ENCODE measurements around the gene ELFN1. TPM values are rescaled to one million over a fixed set of nuclear protein-coding genes. Genes with fewer than 3 reads are reported as not detected.

The ELFN1 gene
- total and polyA plus RNA-seq, 2 donors (not counting 3 experiments of a cell fraction or from before 2014, with no cell fraction given) = 0.37 to 1.0 TPM

DNA sequence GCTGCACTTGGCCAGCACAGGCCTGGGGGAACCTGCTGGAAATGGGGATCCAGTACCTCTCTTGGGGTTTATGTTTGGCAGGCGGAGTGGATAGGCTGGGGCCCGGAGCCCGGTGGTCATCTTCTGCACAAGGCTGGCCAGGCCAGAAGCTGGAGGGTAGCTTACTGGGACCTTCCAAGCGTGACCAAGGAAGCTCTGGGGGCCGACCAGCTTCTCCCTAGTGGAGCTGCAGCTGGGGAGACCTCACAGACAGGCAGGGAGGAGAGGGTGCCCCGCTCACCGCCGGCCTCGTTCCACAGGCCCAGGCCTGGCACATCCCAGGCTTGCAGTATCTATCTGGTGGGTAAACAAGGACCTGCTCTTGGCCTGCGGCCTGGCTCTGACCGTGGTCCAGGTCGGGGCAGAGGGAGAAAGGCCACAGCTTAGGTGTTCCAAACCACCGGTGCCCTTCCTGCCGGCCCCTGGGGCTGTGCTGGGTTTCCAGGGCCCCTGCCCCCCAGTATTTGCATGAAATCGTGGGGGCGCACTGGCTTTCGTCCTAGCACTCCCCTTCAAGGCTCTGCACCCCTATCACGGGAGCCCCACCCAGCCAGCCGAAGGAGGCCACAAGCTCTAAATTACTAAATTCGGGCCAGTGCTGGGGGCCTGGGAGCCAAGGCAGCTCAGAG lies 1.5 kb upstream of the ELFN1 start:
- Histone ChIP-seq H3K27ac (ENCODE audit: insufficient read depth, low read depth, low read length) (no peak overlapping the region), H3K9me3 (replicated peaks; ENCODE audit: control insufficient read depth, insufficient read depth, low read length) (no peaks in the 10 kb centered on the region), H3K4me2 (ENCODE audit: insufficient read depth, low read length) (no peak overlapping the region), H4K20me1 (replicated peaks; ENCODE audit: control insufficient read depth, extremely low read depth, insufficient read depth, low read length) (no peaks in the 10 kb centered on the region), H2AFZ (ENCODE audit: low read depth, low read length) (no peak overlapping the region), H3K27me3 (ENCODE audit: control insufficient read depth in 2 of 2, insufficient read depth in 2 of 2, low read length in 2 of 2) (peaks cover 26 to 44% of the 10 kb centered on the region in 2 experiments), H3K79me2 (ENCODE audit: control insufficient read depth, insufficient read depth, low read length) (no peaks in the 10 kb centered on the region), H3K4me3 (replicated peaks in 1 of 3; ENCODE audit: insufficient read depth in 1 of 3, low read depth in 1 of 3, low read length in 3 of 3) (no peak overlapping the region), H3K9ac (replicated peaks; ENCODE audit: extremely low read depth, insufficient read depth, low read length) (no peak overlapping the region), H3K4me1 (ENCODE audit: control insufficient read depth, extremely low read depth, insufficient read depth, low read length) (peaks cover 3% of the 10 kb centered on the region), H3K36me3 (ENCODE audit: control insufficient read depth in 2 of 2, extremely low read depth in 1 of 2, insufficient read depth in 2 of 2, low read length in 2 of 2) (no peaks in the 10 kb centered on the region), H3K9me1 (replicated peaks; ENCODE audit: control insufficient read depth, extremely low read depth, insufficient read depth, low read length) (no peaks in the 10 kb centered on the region)
- CTCF ChIA-PET = interaction anchor here (0.6 to 2.2 kb wide), 2 partner anchors 541 to 830 kb away, joined by 3 to 11 read pairs; no protein-coding TSS in a partner anchor
- intact Hi-C loops (cut with micrococcal nuclease) (loop anchor here (5.0 kb wide), 1 partner anchor 679 kb away; no protein-coding TSS in a partner anchor), dilution Hi-C loops (cut with MboI; ENCODE audit: extremely low pct_ligation_motif_present, low sequenced_read_pairs) (no loop called here)
- POLR2A ChIA-PET = no interaction called here
- FAIRE-seq = no peak
- BruUV-seq (replicated peaks) = no TSS peak
- no peak for DNase-seq (ENCODE audit: low read depth, low spot score)
- TF ChIP-seq GATA2 (IDR thresholded peaks at IDR 0.05; ENCODE audit: insufficient read depth, insufficient read length, low read depth, low read length) (no peak), POLR2A (IDR thresholded peaks at IDR 0.05; ENCODE audit: low read depth, low read length) (no peak), JUN (IDR thresholded peaks at IDR 0.05; ENCODE audit: borderline replicate concordance, insufficient read depth, insufficient read length, low read depth) (no peak), EZH2 (IDR thresholded peaks at IDR 0.05; ENCODE audit: borderline replicate concordance, low read depth, low read length, severe bottlenecking) (no peak), POLR2AphosphoS5 (IDR thresholded peaks at IDR 0.05; ENCODE audit: insufficient read depth, low read depth, low read length) (no peak), FOS (IDR thresholded peaks at IDR 0.05; ENCODE audit: borderline replicate concordance, insufficient read depth, low read length) (no peak), MYC (IDR thresholded peaks at IDR 0.05; ENCODE audit: low read depth, low read length) (no peak)
- TF ChIP-seq, protein P1, sequence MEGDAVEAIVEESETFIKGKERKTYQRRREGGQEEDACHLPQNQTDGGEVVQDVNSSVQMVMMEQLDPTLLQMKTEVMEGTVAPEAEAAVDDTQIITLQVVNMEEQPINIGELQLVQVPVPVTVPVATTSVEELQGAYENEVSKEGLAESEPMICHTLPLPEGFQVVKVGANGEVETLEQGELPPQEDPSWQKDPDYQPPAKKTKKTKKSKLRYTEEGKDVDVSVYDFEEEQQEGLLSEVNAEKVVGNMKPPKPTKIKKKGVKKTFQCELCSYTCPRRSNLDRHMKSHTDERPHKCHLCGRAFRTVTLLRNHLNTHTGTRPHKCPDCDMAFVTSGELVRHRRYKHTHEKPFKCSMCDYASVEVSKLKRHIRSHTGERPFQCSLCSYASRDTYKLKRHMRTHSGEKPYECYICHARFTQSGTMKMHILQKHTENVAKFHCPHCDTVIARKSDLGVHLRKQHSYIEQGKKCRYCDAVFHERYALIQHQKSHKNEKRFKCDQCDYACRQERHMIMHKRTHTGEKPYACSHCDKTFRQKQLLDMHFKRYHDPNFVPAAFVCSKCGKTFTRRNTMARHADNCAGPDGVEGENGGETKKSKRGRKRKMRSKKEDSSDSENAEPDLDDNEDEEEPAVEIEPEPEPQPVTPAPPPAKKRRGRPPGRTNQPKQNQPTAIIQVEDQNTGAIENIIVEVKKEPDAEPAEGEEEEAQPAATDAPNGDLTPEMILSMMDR (IDR thresholded peaks at IDR 0.05; ENCODE audit: extremely low read depth in 1 of 2, insufficient read depth in 1 of 2, low read depth in 1 of 2, low read length in 2 of 2) = no peak
- TF ChIP-seq, protein P2, sequence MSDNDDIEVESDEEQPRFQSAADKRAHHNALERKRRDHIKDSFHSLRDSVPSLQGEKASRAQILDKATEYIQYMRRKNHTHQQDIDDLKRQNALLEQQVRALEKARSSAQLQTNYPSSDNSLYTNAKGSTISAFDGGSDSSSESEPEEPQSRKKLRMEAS (IDR thresholded peaks at IDR 0.05; ENCODE audit: insufficient read depth, insufficient read length) = no peak

Measured in endothelial cell of umbilical vein (primary cell).